ENCODE measurements around the gene CYP17A1.

The CYP17A1 gene

GRCh38 chr10:102808380-102808779 lies 28.8 kb downstream of the CYP17A1 start:
- DNase-seq (ENCODE audit: low read depth in 2 of 2), result no peak

- no peak for DNase-seq (ENCODE audit: low read depth in 2 of 2)
These were observed 32.7 kb downstream of the CYP17A1 start for GRCh38 chr10:102804382-102805055.

- no peak for DNase-seq (ENCODE audit: low read depth in 2 of 2)
These were observed 34.2 kb downstream of the CYP17A1 start for GRCh38 chr10:102802920-102803534.

GRCh38 chr10:102801978-102802377 lies 35.2 kb downstream of the CYP17A1 start:
- DNase-seq (ENCODE audit: low read depth in 2 of 2), result no peak

- DNase-seq (ENCODE audit: low read depth in 2 of 2), result no peak
These were observed 35.7 kb downstream of the CYP17A1 start for GRCh38 chr10:102801496-102801895.

- no peak for DNase-seq (ENCODE audit: low read depth in 2 of 2)
These were observed 36.4 kb downstream of the CYP17A1 start for GRCh38 chr10:102800611-102801335.

GRCh38 chr10:102799691-102800471 lies 37.3 kb downstream of the CYP17A1 start:
- DNase-seq (ENCODE audit: low read depth in 2 of 2), result no peak

- peak; percentile 12 to 34 for DNase-seq (ENCODE audit: low read depth in 2 of 2)
These were observed 40.6 kb downstream of the CYP17A1 start for GRCh38 chr10:102796407-102797176.

- no peak for DNase-seq (ENCODE audit: low read depth in 2 of 2)
These were observed 41.5 kb downstream of the CYP17A1 start for GRCh38 chr10:102795453-102796406.

GRCh38 chr10:102791754-102792395 lies 45.3 kb downstream of the CYP17A1 start:
- no peak for DNase-seq (ENCODE audit: low read depth in 2 of 2)

- DNase-seq (ENCODE audit: low read depth in 2 of 2), result no peak
These were observed 51.4 kb downstream of the CYP17A1 start for GRCh38 chr10:102785818-102786217.

GRCh38 chr10:102783568-102783967 lies 53.6 kb downstream of the CYP17A1 start:
- DNase-seq (ENCODE audit: low read depth in 2 of 2), result no peak

- no peak for DNase-seq (ENCODE audit: low read depth in 2 of 2)
These were observed 54.3 kb downstream of the CYP17A1 start for GRCh38 chr10:102782673-102783551.

- no peak for DNase-seq (ENCODE audit: low read depth in 2 of 2)
These were observed 55.2 kb downstream of the CYP17A1 start for GRCh38 chr10:102781921-102782557.

GRCh38 chr10:102781090-102781920 lies 55.9 kb downstream of the CYP17A1 start:
- no peak for DNase-seq (ENCODE audit: low read depth in 2 of 2)
